ENCODE data around the gene ARMH4. TPM values are rescaled to one million over a fixed set of nuclear protein-coding genes. Genes with fewer than 3 reads are reported as not detected.

ARMH4 gene
- total and polyA plus RNA-seq, 10 of the 15 experiments (the other 5 are each of a cell fraction or from before 2014, with no cell fraction given): 0.50 to 0.97 (median 0.60) TPM; not detected in 7

- TF ChIP-seq BCL3 (IDR thresholded peaks at IDR 0.05; ENCODE audit: borderline replicate concordance, insufficient read depth, low read depth, low read length, poor library complexity, severe bottlenecking) (no peak), STAT3 (IDR thresholded peaks at IDR 0.05; ENCODE audit: low read depth, low read length) (no peak), JUNB (IDR thresholded peaks at IDR 0.05) (no peak), RBBP5 (conservative IDR thresholded peaks at IDR 0.05) (no peak)
These were observed 90.4 kb downstream of the ARMH4 start (continued) for GRCh38 chr14:58061581-58061980.

DNA sequence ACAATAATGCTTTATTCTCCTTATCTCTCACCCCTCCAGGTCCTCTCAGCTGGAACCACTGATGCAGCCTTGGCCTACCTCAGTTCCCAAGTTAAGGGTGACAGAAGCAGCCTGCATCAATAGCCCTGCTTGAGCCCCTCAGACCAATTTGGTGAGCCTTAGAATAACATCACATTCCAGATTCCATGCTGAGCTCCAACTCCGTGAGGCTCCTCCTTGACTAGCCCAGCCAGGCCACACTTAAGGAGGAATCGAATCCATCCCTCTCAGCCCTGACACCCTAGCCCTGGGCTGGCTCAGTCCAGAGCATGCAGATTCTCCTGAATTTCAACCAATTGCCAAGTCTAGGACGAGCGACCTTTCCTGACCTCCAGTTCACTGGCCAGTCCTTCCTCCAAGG lies 91.1 kb downstream of the ARMH4 start:
- no peaks in the 10 kb centered on the region for H3K9me3 ChIP-seq (replicated peaks; ENCODE audit: control insufficient read depth, insufficient read depth, low read length)
- SMC1A ChIA-PET (ENCODE audit: uncharacterized antibody, unreplicated experiment): no interaction called here
- DNase-seq (ENCODE audit: low read depth, low spot score) (no peak), ATAC-seq (no peak), FAIRE-seq (no peak)
- in situ Hi-C loops (cut with MboI) (loop anchor here (10.0 kb wide), 1 partner anchor 576 kb away; no protein-coding TSS in a partner anchor), intact Hi-C loops (cut with micrococcal nuclease; ENCODE audit: unreplicated experiment) (no loop called here)
- H3K4me3 ChIP-seq: no peak overlapping the region
- H3K27ac ChIP-seq (ENCODE audit: control insufficient read depth, insufficient read depth): no peak overlapping the region
- H3K4me1 ChIP-seq (ENCODE audit: control insufficient read depth, insufficient read depth, low read length): no peaks in the 10 kb centered on the region
- WGBS (ENCODE audit: insufficient coverage, insufficient replicate concordance, low lambda C conversion rate, missing lambda C conversion rate): 0% methylated on average over 4 of the region's 4 CpGs
- RAD21 ChIA-PET (ENCODE audit: unreplicated experiment): no interaction called here
- no peaks in the 10 kb centered on the region for H3K36me3 ChIP-seq (ENCODE audit: control insufficient read depth in 2 of 2, insufficient read depth in 2 of 2, low read length in 1 of 2)
- H3K27me3 ChIP-seq (replicated peaks in 1 of 2; ENCODE audit: control insufficient read depth in 2 of 2, insufficient read depth in 2 of 2, low read length in 1 of 2): peaks cover 0 to 1% of the 10 kb centered on the region in 2 experiments; a peak in 3 of 4 replicates
- no peaks in the 10 kb centered on the region for H4K20me1 ChIP-seq (ENCODE audit: control insufficient read depth, insufficient read depth)
- no peak overlapping the region for H2AFZ ChIP-seq (ENCODE audit: control insufficient read depth, low read depth, low read length)
- H3K79me2 ChIP-seq (ENCODE audit: control insufficient read depth, insufficient read depth, low read length): no peaks in the 10 kb centered on the region
- no peak overlapping the region for H3K9ac ChIP-seq (ENCODE audit: control insufficient read depth, insufficient read depth, low read length)
- POLR2A ChIA-PET: no interaction called here
- H3K4me2 ChIP-seq (ENCODE audit: control insufficient read depth, insufficient read depth): no peak overlapping the region
- BruUV-seq (replicated peaks): no TSS peak
- CTCF ChIA-PET: interaction anchor here (1.1 kb wide), 1 partner anchor 13 kb away, joined by 3 read pairs; no protein-coding TSS in a partner anchor
- TF ChIP-seq FOS (IDR thresholded peaks at IDR 0.05; ENCODE audit: borderline replicate concordance, extremely low read depth, insufficient read length) (no peak), BMI1 (IDR thresholded peaks at IDR 0.05; ENCODE audit: borderline replicate concordance) (no peak), MAX (IDR thresholded peaks at IDR 0.05; ENCODE audit: low read depth, low read length) (no peak), EP300 (IDR thresholded peaks at IDR 0.05; ENCODE audit: borderline replicate concordance in 1 of 2, control insufficient read depth in 1 of 2, low read depth in 2 of 2, low read length in 2 of 2) (no peak), ZBED1 (IDR thresholded peaks at IDR 0.05; ENCODE audit: borderline replicate concordance) (no peak), ASH2L (IDR thresholded peaks at IDR 0.05; ENCODE audit: borderline replicate concordance, low read depth) (no peak), NRF1 (conservative IDR thresholded peaks at IDR 0.05; ENCODE audit: low read depth, low read length) (no peak), ELK1 (IDR thresholded peaks at IDR 0.05; ENCODE audit: low read depth, low read length) (no peak), SUPT20H (IDR thresholded peaks at IDR 0.05; ENCODE audit: borderline replicate concordance, control insufficient read depth, low read depth, low read length) (no peak), EED (IDR thresholded peaks at IDR 0.05; ENCODE audit: low read depth) (no peak)
- TF ChIP-seq, protein P1, sequence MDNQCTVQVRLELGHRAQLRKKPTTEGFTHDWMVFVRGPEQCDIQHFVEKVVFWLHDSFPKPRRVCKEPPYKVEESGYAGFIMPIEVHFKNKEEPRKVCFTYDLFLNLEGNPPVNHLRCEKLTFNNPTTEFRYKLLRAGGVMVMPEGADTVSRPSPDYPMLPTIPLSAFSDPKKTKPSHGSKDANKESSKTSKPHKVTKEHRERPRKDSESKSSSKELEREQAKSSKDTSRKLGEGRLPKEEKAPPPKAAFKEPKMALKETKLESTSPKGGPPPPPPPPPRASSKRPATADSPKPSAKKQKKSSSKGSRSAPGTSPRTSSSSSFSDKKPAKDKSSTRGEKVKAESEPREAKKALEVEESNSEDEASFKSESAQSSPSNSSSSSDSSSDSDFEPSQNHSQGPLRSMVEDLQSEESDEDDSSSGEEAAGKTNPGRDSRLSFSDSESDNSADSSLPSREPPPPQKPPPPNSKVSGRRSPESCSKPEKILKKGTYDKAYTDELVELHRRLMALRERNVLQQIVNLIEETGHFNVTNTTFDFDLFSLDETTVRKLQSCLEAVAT (IDR thresholded peaks at IDR 0.05): no peak
